Stimulated activated CD4-positive, alpha-beta T cell treated with anti-CD3 and anti-CD28 coated beads, TNF-alpha, amount 100 ng/mL, for 24 hours (primary cell): ENCODE data around the gene KLHDC9.
A peak's percentile ranks its signal among the peaks of the same experiment; 100 is the strongest.

Experiments used
- DNase-seq, 3 experiments: peaks; one replicate each; pipeline ENCODE4 v3.0.0-alpha.2; 2020; ENCODE audit warnings: low read depth in 3 of 3

Gene KLHDC9

GRCh38 chr1:161131523-161132409 is 33.6 kb downstream of the KLHDC9 start:
- no peak for DNase-seq

GRCh38 chr1:161132410-161133219 is 34.5 kb downstream of the KLHDC9 start, which contains the start of gene DEDD:
DEDD (minus strand) TSS chr1:161132667; CDS start chr1:161124462, 8,205 bp downstream.
- DNase-seq: peak; percentile 81 to 89 (median 87)

DNA sequence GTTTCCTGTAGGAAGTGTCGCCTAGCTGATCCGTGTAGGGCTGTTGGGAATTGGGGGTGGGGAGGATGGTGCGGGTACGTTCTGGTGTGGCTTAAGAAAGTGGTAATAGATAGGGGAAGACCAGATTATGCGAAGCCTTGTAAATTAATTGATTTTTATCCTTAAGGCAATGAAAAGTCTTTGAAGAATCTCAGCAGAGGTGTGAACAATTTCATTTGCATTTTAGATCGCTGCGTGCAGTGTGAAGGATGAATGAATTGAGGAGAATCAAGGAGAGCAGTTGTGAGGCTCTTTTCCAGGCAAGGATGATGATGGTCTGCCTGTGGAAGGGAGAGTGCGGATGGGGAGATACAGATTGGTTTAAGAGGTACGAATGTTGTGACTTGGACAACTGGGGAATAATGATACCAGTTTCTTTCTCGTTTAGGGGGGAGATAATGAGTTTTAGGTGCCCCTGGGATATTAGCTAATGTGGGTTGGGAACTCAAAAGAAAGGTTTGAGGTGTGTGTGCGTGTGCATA is 35.1 kb downstream of the KLHDC9 start:
- DNase-seq: no peak

GRCh38 chr1:161137881-161138280 is 39.7 kb downstream of the KLHDC9 start:
- DNase-seq: no peak

DNA sequence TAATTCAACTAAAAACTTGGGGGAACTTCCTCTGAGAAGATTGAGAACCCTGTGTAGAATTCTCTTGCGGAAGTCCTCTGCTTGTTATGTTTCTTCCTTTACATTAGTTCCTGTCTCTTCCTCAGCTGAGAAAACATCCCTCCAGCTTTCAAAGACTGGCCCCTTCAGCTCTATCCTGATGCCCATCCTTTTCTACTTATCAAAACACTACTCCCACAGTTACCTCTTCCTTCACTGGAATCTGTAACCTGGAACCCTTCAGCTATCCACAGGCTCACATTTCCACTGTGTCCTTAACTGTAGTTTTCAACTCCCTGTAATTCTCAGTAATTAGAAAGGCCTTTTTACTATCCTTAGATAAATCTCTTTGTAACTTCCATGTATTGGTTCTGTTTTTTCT is 40.3 kb downstream of the KLHDC9 start:
- DNase-seq: no peak

DNA sequence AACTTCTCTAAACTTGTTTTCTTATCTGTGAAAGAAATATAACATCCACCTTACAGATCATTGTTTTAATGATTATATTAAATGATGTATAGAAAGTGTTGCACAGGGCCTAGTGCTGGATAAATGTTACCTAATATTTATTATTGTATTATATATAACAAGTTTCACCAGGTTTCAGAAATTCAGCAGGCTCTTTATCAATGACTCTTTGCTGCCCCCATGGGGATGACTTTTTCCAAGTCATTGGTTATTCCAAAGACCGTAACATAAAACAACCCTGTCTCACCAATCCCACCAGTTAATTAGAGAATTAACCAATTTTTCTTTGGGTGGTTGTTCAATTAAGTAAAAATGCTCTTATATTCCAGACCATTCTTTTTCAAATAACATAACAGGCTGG is 41.6 kb downstream of the KLHDC9 start:
- peak in 1 of 3 experiments; percentile 35 for DNase-seq

DNA sequence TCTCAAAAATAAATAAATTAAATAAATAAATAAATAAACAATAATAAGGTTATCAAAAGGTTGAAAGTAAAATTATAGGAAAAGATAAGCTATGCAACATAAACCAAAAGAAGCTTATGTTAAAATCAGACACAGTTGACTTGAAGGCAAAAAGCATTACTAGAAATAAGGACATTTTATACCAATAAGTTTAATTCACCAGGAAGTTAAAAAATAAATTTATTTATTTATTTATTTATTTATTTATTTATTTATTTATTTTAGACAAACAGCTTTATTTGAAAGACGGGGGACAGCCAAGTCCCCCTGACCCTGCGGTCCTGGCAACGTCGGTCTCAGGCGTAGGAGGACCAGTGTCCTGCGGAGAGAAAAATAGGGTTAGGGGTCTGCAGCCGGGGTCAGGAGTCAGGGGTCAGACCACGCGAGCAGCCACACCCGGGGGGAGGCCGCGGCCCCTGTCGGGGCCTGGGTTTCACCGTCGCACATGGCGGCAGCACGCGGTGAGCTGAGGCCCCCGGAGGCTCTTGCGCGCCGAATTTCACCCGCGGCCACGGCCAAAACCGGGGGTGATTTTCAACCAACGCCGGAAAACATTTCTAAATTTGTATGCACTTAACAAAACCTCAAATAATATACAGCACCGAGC is 42.7 kb downstream of the KLHDC9 start:
- no peak for DNase-seq

GRCh38 chr1:161145832-161146231 is 47.7 kb downstream of the KLHDC9 start:
- DNase-seq: no peak
